ENCODE measurements around the gene SPIRE1.

Gene SPIRE1

DNA sequence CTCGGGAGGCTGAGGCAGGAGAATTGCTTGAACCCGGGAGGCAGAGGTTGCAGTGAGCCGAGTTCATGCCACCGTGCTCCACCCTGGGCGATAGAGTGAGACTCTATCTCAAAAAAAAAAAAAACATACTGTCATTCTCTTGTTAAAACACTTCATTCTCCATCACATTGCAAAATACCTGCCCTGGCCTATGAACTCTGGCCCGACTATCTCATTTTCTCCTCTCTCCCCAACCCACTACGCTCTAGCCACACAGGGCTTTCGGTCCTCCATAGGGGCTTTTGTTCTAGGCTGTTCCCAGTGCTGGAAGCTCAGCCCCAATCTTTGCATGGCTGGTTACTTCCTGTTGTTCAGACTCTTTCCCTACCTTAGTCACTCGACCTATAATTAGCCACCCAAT lies 34.3 kb upstream of the SPIRE1 start:
- H3K27ac ChIP-seq = no peak overlapping the region
- TF ChIP-seq, protein P1, sequence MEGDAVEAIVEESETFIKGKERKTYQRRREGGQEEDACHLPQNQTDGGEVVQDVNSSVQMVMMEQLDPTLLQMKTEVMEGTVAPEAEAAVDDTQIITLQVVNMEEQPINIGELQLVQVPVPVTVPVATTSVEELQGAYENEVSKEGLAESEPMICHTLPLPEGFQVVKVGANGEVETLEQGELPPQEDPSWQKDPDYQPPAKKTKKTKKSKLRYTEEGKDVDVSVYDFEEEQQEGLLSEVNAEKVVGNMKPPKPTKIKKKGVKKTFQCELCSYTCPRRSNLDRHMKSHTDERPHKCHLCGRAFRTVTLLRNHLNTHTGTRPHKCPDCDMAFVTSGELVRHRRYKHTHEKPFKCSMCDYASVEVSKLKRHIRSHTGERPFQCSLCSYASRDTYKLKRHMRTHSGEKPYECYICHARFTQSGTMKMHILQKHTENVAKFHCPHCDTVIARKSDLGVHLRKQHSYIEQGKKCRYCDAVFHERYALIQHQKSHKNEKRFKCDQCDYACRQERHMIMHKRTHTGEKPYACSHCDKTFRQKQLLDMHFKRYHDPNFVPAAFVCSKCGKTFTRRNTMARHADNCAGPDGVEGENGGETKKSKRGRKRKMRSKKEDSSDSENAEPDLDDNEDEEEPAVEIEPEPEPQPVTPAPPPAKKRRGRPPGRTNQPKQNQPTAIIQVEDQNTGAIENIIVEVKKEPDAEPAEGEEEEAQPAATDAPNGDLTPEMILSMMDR (conservative IDR thresholded peaks at IDR 0.05) = no peak

DNA sequence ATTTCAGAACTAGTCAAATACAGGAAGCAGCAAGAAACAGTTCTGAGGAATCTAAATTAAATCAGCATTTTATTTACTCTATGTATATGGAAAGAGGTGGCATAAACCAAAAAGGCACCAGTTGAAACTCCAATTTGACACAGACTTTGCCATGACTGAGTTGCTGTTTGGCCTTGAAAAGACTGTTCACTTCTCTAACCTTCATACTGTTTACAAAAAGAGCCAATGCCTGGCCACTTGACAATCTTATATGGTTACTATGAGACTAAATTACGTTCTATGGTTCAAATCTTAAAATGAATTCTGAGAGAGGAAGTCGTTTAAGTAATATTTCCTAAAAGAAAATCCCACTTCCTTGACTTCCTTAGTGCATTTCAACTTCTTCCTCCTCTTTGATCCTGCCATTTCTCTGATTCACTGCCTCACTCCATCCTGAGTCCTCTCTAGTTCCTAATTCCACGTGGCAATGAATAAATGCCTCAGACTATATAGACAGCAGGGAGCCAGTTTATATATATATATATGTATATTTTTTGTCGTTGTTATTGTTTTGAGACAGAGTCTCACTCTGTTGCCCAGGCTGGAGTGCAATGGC lies 31.4 kb upstream of the SPIRE1 start:
- H3K27ac ChIP-seq = no peak overlapping the region
- TF ChIP-seq, protein P1 (conservative IDR thresholded peaks at IDR 0.05) = no peak

GRCh38 chr18:12686100-12686499 lies 28.2 kb upstream of the SPIRE1 start:
- TF ChIP-seq, protein P1 (conservative IDR thresholded peaks at IDR 0.05) = peak; percentile 57

GRCh38 chr18:12679183-12679786 lies 21.4 kb upstream of the SPIRE1 start:
- TF ChIP-seq, protein P1 (conservative IDR thresholded peaks at IDR 0.05) = no peak
- peak overlapping the region; percentile 44 for H3K27ac ChIP-seq

More at GRCh38 chr18:12686100-12686499, 28.2 kb upstream of the SPIRE1 start:
- H3K27ac ChIP-seq = no peak overlapping the region

DNA sequence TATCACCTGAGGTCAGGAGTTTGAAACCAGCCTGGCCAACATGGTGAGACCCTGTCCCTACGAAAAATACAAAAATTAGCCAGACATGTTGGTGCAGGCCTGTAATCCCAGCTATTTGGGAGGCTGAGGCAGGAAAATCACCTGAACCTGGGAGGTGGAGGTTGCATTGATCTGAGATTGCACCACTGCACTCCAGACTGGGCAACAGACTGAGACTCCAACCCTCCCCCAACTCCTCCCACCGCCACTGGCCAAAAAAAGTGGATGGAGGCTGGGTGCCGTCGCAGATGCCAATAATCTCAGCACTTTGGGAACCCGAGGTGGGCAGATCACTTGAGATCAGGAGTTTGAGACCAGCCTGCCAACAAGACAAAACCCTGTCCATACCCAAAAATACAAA lies 10.1 kb upstream of the SPIRE1 start:
- TF ChIP-seq, protein P1 (conservative IDR thresholded peaks at IDR 0.05) = no peak
- no peak overlapping the region for H3K27ac ChIP-seq

DNA sequence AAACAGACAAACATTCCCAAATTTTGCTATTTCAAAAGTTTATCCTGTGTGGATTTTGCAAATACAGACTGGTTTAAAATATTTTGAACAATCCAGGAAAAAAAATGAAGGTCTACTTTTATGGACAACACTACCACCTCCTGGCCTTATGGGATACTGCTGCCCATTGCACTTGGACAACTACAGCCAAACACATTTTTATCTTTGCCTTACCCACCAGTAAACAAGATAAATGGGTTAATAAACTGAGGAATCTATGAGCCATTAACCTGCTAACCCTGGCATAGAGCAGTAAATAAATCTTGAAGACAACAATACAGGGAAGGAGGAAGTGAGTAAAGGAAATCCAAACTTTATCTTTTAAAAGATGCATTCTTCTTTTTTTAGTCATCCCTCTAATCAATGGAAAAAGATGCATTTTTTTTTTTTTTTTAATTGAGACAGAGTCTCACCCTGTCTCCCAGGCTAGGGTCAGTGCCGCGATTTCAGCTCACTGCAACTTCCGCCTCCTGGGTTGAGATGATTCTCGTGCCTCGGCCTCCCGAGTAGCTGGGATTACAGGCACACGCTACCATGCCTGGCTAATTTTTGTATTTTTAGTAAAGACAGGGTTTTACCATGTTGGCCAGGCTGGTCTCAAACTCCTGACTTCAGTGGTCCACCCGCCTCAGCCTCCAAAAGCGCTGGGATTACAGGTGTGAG lies 2.1 kb upstream of the SPIRE1 start:
- H3K27ac ChIP-seq = no peak overlapping the region
- TF ChIP-seq, protein P1 (conservative IDR thresholded peaks at IDR 0.05) = peak; percentile 87

- TF ChIP-seq, protein P1 (conservative IDR thresholded peaks at IDR 0.05) = no peak
These were observed 675 bp upstream of the SPIRE1 start for GRCh38 chr18:12658426-12659138.

More at GRCh38 chr18:12658426-12659138, 675 bp upstream of the SPIRE1 start:
- peak overlapping the region; percentile 95 for H3K27ac ChIP-seq

Measured in VCaP (cell line).